H9 (cell line): ENCODE data around the gene CXCL6. TPM values are rescaled to one million over a fixed set of nuclear protein-coding genes. Genes with fewer than 3 reads are reported as not detected.

Source experiments
- DNase-seq: peaks from one replicate; pipeline ENCODE4 v3.0.0-alpha.2; 2017
- H2AFZ ChIP-seq: one replicate; pipeline ENCODE4 v1.6.1; 2013; ENCODE audit warnings: mild to moderate bottlenecking, low read length, control low read depth, moderate library complexity
- H2AK5ac ChIP-seq: 2 replicates; pipeline ENCODE4 v1.6.1; 2013; ENCODE audit warnings: low read length, control low read depth, mixed read lengths; ENCODE audit not compliant: insufficient read length
- H2BK120ac ChIP-seq: one replicate; pipeline ENCODE4 v1.6.1; 2013; ENCODE audit warnings: low read depth, mild to moderate bottlenecking, low read length, control low read depth, inconsistent platforms; ENCODE audit not compliant: poor library complexity, severe bottlenecking
- H2BK12ac ChIP-seq: 2 replicates; pipeline ENCODE4 v1.6.1; 2013; ENCODE audit warnings: low read length, control low read depth, mixed read lengths, low read depth; ENCODE audit not compliant: insufficient read length
- H2BK15ac ChIP-seq: 2 replicates; pipeline ENCODE4 v1.6.1; 2013; ENCODE audit warnings: low read depth, low read length, control low read depth
- H2BK20ac ChIP-seq: one replicate; pipeline ENCODE4 v1.6.1; 2013; ENCODE audit warnings: low read depth, mild to moderate bottlenecking, low read length, control low read depth, inconsistent platforms; ENCODE audit not compliant: poor library complexity, severe bottlenecking
- H2BK5ac ChIP-seq: 2 replicates; pipeline ENCODE4 v1.6.1; 2013; ENCODE audit warnings: low read length, control low read depth, mixed read lengths; ENCODE audit not compliant: insufficient read length
- H3K14ac ChIP-seq: 2 replicates; pipeline ENCODE4 v1.6.1; 2013; ENCODE audit warnings: low read length, control low read depth; ENCODE audit not compliant: insufficient read depth
- H3K18ac ChIP-seq: 2 replicates; pipeline ENCODE4 v1.6.1; 2013; ENCODE audit warnings: low read depth, mild to moderate bottlenecking, mixed read lengths, low read length, control low read depth; ENCODE audit not compliant: insufficient read length
- H3K23ac ChIP-seq: 2 replicates; pipeline ENCODE4 v1.6.1; 2013; ENCODE audit warnings: low read length, control low read depth, mixed read lengths, low read depth; ENCODE audit not compliant: insufficient read length
- H3K23me2 ChIP-seq: 2 replicates; pipeline ENCODE4 v1.6.1; 2013; ENCODE audit warnings: low read depth, mild to moderate bottlenecking, mixed read lengths, low read length, control low read depth; ENCODE audit not compliant: insufficient read length, poor library complexity, severe bottlenecking
- H3K27ac ChIP-seq: 2 replicates; pipeline ENCODE4 v1.5.1; 2013; ENCODE audit warnings: low read length, control low read depth, mixed read lengths, low read depth; ENCODE audit not compliant: insufficient read length
- H3K27me3 ChIP-seq: 2 replicates; pipeline ENCODE4 v1.6.1; 2013; ENCODE audit warnings: low read length, control low read depth, inconsistent platforms; ENCODE audit not compliant: insufficient read depth
- H3K4ac ChIP-seq: 2 replicates; pipeline ENCODE4 v1.6.1; 2013; ENCODE audit warnings: low read depth, mild to moderate bottlenecking, control low read depth, inconsistent platforms, low read length, moderate library complexity
- H3K4me1 ChIP-seq: 2 replicates; pipeline ENCODE4 v1.6.1; 2013; ENCODE audit warnings: low read length, control low read depth, inconsistent platforms; ENCODE audit not compliant: insufficient read depth
- H3K4me2 ChIP-seq: 2 replicates; pipeline ENCODE4 v1.6.1; 2013; ENCODE audit warnings: low read length, control low read depth, mixed read lengths; ENCODE audit not compliant: insufficient read length, insufficient read depth
- H3K56ac ChIP-seq: 2 replicates; pipeline ENCODE4 v1.6.1; 2013; ENCODE audit warnings: low read depth, mild to moderate bottlenecking, mixed read lengths, low read length, control low read depth; ENCODE audit not compliant: insufficient read length
- H3K79me1 ChIP-seq: 2 replicates; pipeline ENCODE4 v1.6.1; 2013; ENCODE audit warnings: low read depth, mild to moderate bottlenecking, moderate library complexity, low read length, control low read depth, inconsistent platforms; ENCODE audit not compliant: insufficient read depth, poor library complexity, severe bottlenecking
- H3K79me2 ChIP-seq: 2 replicates; pipeline ENCODE4 v1.6.1; 2013; ENCODE audit warnings: low read length, control low read depth, inconsistent platforms; ENCODE audit not compliant: insufficient read depth
- H3K9ac ChIP-seq: 2 replicates; pipeline ENCODE4 v1.6.1; 2013; ENCODE audit warnings: low read length, control low read depth, mixed read lengths; ENCODE audit not compliant: insufficient read length; ENCODE audit errors: extremely low read depth
- H3K9me3 ChIP-seq: one replicate; pipeline ENCODE4 v1.6.1; 2013; ENCODE audit warnings: low read depth, low read length, inconsistent platforms; ENCODE audit not compliant: control insufficient read depth
- H3T11ph ChIP-seq: one replicate; pipeline ENCODE4 v1.6.1; 2013; ENCODE audit warnings: mild to moderate bottlenecking, low read length, control low read depth, inconsistent platforms
- H4K20me1 ChIP-seq: one replicate; pipeline ENCODE4 v1.6.1; 2013; ENCODE audit not compliant: control insufficient read depth, insufficient read length, insufficient read depth
- H4K5ac ChIP-seq: 2 replicates; pipeline ENCODE4 v1.6.1; 2013; ENCODE audit warnings: low read depth, mild to moderate bottlenecking, mixed read lengths, low read length, control low read depth; ENCODE audit not compliant: insufficient read length
- H4K8ac ChIP-seq: replicated peaks from 2 replicates; pipeline ENCODE4 v1.6.1; 2013; ENCODE audit warnings: low read length, control low read depth, mixed read lengths, low read depth; ENCODE audit not compliant: insufficient read length
- H4K91ac ChIP-seq: 2 replicates; pipeline ENCODE4 v1.6.1; 2013; ENCODE audit warnings: low read depth, mild to moderate bottlenecking, moderate library complexity, mixed read lengths, low read length, control low read depth; ENCODE audit not compliant: insufficient read length
- H3K27ac Mint-ChIP-seq, 3 experiments: 2 replicates in 2 of 3; 3 replicates in 1 of 3; pipeline ENCODE4 v1.8.0; 2020 to 2021; ENCODE audit warnings: mixed read lengths in 3 of 3, mild to moderate bottlenecking in 1 of 3, moderate library complexity in 1 of 3
- H3K27me3 Mint-ChIP-seq: 2 replicates; pipeline ENCODE4 v1.8.0; 2021; ENCODE audit warnings: low read depth, mild to moderate bottlenecking, moderate library complexity, mixed read lengths
- H3K36me3 Mint-ChIP-seq, 3 experiments: 2 replicates in 2 of 3; 3 replicates in 1 of 3; pipeline ENCODE4 v1.8.0; 2020 to 2021; ENCODE audit warnings: low read depth in 3 of 3, mixed read lengths in 3 of 3; ENCODE audit not compliant: insufficient read depth in 1 of 3
- H3K4me1 Mint-ChIP-seq, 2 experiments: 2 replicates each; pipeline ENCODE4 v1.8.0; 2020; ENCODE audit warnings: mixed read lengths in 2 of 2
- H3K4me3 Mint-ChIP-seq, 2 experiments: 2 replicates in 1 of 2; 3 replicates in 1 of 2; pipeline ENCODE4 v1.8.0; 2020 to 2021; ENCODE audit warnings: mild to moderate bottlenecking in 2 of 2, mixed read lengths in 2 of 2, moderate library complexity in 1 of 2
- H3K9me3 Mint-ChIP-seq, 2 experiments: 2 replicates in 1 of 2; 3 replicates in 1 of 2; pipeline ENCODE4 v1.8.0; 2020; ENCODE audit warnings: mild to moderate bottlenecking in 2 of 2, mixed read lengths in 2 of 2, moderate library complexity in 1 of 2
- WGBS: extraction: QIAGEN DNeasy Blood & Tissue Kit; methylation state at CpG from one replicate; pipeline ENCODE4 v1.1.7; 2013; ENCODE audit warnings: missing lambda C conversion rate, low lambda C conversion rate, mixed read lengths; ENCODE audit not compliant: insufficient read length; ENCODE audit errors: extremely low coverage; 5-methylcytosine and 5-hydroxymethylcytosine counted together
- total RNA-seq: library from RNA; stranded (reverse); gene quantifications from 2 replicates; pipeline ENCODE4 v1.2.1, GENCODE V29; 2021
- TF ChIP-seq, protein P1 (sequence below): fragments of 200-600 bp; sonication (generic); conservative IDR thresholded peaks from 3 replicates; pipeline ENCODE4 v1.8.0; 2021; ENCODE audit warnings: antibody characterized with exemption, mild to moderate bottlenecking

Gene CXCL6
- total RNA-seq, 1 experiment from 2014 or later = 0.85 TPM

GRCh38 chr4:73868206-73869129, 32.0 kb downstream of the CXCL6 start:
- Histone ChIP-seq H3K79me2 (no peaks in the 10 kb centered on the region), H3K18ac (no peak overlapping the region), H3K4me2 (peak overlapping the region; percentile 75), H2BK120ac (no peak overlapping the region), H3K4me1 (0 out of 2 replicates have a peak, but pooled peaks cover 2% of the 10 kb centered on the region), H3T11ph (no peak overlapping the region), H2BK5ac (no peak overlapping the region), H3K4ac (no peak overlapping the region), H4K20me1 (no peaks in the 10 kb centered on the region), H4K91ac (no peak overlapping the region), H3K9me3 (no peaks in the 10 kb centered on the region), H3K27ac (no peak overlapping the region), H3K9ac (peak overlapping the region; percentile 25), H2BK12ac (peak overlapping the region; percentile 14), H2AFZ (no peak overlapping the region), H4K8ac (no peak overlapping the region), H3K23me2 (peaks cover 12% of the 10 kb centered on the region), H3K23ac (no peak overlapping the region), H2AK5ac (no peak overlapping the region), H3K56ac (no peak overlapping the region), H3K79me1 (no peaks in the 10 kb centered on the region), H4K5ac (no peak overlapping the region), H2BK15ac (no peak overlapping the region), H3K27me3 (no peaks in the 10 kb centered on the region; the same call in 1 of the 2 replicates), H3K14ac (no peak overlapping the region), H2BK20ac (no peak overlapping the region)
- H3K27ac Mint-ChIP-seq = no peak overlapping the region; a peak in 1 of 7 replicates
- DNase-seq = no peak
- WGBS = no CpG with 5 or more reads among the region's 16 CpGs
- no peaks in the 10 kb centered on the region for H3K36me3 Mint-ChIP-seq
- H3K4me1 Mint-ChIP-seq = peaks cover 18 to 21% of the 10 kb centered on the region in 2 experiments
- H3K9me3 Mint-ChIP-seq = no peaks in the 10 kb centered on the region; a peak in 1 of 5 replicates
- TF ChIP-seq, protein P1, sequence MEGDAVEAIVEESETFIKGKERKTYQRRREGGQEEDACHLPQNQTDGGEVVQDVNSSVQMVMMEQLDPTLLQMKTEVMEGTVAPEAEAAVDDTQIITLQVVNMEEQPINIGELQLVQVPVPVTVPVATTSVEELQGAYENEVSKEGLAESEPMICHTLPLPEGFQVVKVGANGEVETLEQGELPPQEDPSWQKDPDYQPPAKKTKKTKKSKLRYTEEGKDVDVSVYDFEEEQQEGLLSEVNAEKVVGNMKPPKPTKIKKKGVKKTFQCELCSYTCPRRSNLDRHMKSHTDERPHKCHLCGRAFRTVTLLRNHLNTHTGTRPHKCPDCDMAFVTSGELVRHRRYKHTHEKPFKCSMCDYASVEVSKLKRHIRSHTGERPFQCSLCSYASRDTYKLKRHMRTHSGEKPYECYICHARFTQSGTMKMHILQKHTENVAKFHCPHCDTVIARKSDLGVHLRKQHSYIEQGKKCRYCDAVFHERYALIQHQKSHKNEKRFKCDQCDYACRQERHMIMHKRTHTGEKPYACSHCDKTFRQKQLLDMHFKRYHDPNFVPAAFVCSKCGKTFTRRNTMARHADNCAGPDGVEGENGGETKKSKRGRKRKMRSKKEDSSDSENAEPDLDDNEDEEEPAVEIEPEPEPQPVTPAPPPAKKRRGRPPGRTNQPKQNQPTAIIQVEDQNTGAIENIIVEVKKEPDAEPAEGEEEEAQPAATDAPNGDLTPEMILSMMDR = no peak
- H3K27me3 Mint-ChIP-seq = peaks cover 42% of the 10 kb centered on the region
- H3K4me3 Mint-ChIP-seq = peak overlapping the region; percentile 80 to 82
